Endothelial cell of umbilical vein (primary cell): ENCODE measurements around the gene CHN2.

Source experiments
- JUN ChIP-seq: IDR thresholded peaks from 2 replicates; pipeline ENCODE4 v1.6.1; 2011; ENCODE audit warnings: borderline replicate concordance, low read depth; ENCODE audit not compliant: insufficient read length, insufficient read depth
- MAX ChIP-seq: IDR thresholded peaks from 2 replicates; pipeline ENCODE4 v1.6.1; 2011; ENCODE audit not compliant: insufficient read depth, insufficient read length
- POLR2A ChIP-seq: IDR thresholded peaks from 2 replicates; pipeline ENCODE4 v1.6.1; 2012; ENCODE audit warnings: low read depth, mild to moderate bottlenecking, control low read depth, low read length
- TF ChIP-seq, protein P1 (sequence below), 2 donors: IDR thresholded peaks; 1 replicate in 1 of 2; 2 replicates in 1 of 2; pipeline ENCODE4 v1.5.1; 2011; ENCODE audit warnings: low read length in 2 of 2, mild to moderate bottlenecking in 2 of 2, moderate library complexity in 2 of 2, control low read depth in 1 of 2, inconsistent platforms in 1 of 2, low read depth in 1 of 2; ENCODE audit not compliant: insufficient read depth in 1 of 2; ENCODE audit errors: extremely low read depth in 1 of 2

- TF ChIP-seq MAX (no peak), JUN (no peak), POLR2A (no peak)
- TF ChIP-seq, protein P1, sequence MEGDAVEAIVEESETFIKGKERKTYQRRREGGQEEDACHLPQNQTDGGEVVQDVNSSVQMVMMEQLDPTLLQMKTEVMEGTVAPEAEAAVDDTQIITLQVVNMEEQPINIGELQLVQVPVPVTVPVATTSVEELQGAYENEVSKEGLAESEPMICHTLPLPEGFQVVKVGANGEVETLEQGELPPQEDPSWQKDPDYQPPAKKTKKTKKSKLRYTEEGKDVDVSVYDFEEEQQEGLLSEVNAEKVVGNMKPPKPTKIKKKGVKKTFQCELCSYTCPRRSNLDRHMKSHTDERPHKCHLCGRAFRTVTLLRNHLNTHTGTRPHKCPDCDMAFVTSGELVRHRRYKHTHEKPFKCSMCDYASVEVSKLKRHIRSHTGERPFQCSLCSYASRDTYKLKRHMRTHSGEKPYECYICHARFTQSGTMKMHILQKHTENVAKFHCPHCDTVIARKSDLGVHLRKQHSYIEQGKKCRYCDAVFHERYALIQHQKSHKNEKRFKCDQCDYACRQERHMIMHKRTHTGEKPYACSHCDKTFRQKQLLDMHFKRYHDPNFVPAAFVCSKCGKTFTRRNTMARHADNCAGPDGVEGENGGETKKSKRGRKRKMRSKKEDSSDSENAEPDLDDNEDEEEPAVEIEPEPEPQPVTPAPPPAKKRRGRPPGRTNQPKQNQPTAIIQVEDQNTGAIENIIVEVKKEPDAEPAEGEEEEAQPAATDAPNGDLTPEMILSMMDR (IDR thresholded peaks at IDR 0.05; ENCODE audit: extremely low read depth in 1 of 2, insufficient read depth in 1 of 2, low read depth in 1 of 2, low read length in 2 of 2): no peak
These were observed 60.8 kb downstream of the CHN2 start for GRCh38 chr7:29255199-29255878.
